Measurements from ENCODE around the gene SPRY4.

SPRY4 gene

GRCh38 chr5:142263346-142263745, 61.5 kb downstream of the SPRY4 start:
- DNase-seq (ENCODE audit: low read depth in 1 of 2, low spot score in 1 of 2), result no peak
- Histone ChIP-seq H3K27me3 (ENCODE audit: insufficient read depth, poor library complexity, severe bottlenecking) (peaks cover 4% of the 10 kb centered on the region), H3K4me3 (replicated peaks; ENCODE audit: insufficient read depth, low read length) (no peak overlapping the region), H3K27ac (replicated peaks) (no peak overlapping the region)
- TF ChIP-seq, protein P1, sequence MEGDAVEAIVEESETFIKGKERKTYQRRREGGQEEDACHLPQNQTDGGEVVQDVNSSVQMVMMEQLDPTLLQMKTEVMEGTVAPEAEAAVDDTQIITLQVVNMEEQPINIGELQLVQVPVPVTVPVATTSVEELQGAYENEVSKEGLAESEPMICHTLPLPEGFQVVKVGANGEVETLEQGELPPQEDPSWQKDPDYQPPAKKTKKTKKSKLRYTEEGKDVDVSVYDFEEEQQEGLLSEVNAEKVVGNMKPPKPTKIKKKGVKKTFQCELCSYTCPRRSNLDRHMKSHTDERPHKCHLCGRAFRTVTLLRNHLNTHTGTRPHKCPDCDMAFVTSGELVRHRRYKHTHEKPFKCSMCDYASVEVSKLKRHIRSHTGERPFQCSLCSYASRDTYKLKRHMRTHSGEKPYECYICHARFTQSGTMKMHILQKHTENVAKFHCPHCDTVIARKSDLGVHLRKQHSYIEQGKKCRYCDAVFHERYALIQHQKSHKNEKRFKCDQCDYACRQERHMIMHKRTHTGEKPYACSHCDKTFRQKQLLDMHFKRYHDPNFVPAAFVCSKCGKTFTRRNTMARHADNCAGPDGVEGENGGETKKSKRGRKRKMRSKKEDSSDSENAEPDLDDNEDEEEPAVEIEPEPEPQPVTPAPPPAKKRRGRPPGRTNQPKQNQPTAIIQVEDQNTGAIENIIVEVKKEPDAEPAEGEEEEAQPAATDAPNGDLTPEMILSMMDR (IDR thresholded peaks at IDR 0.05; ENCODE audit: insufficient read depth, low read length), result no peak
- TF ChIP-seq SPI1 (IDR thresholded peaks at IDR 0.05; ENCODE audit: borderline replicate concordance, low read depth) (no peak), POLR2AphosphoS5 (IDR thresholded peaks at IDR 0.05; ENCODE audit: low read depth) (no peak), REST (IDR thresholded peaks at IDR 0.05; ENCODE audit: insufficient replicate concordance, low read depth) (no peak), GABPA (IDR thresholded peaks at IDR 0.05; ENCODE audit: low read depth) (no peak)

- DNase-seq (ENCODE audit: low read depth in 1 of 2, low spot score in 1 of 2), result no peak
- TF ChIP-seq SPI1 (IDR thresholded peaks at IDR 0.05; ENCODE audit: borderline replicate concordance, low read depth) (no peak), POLR2AphosphoS5 (IDR thresholded peaks at IDR 0.05; ENCODE audit: low read depth) (no peak), GABPA (IDR thresholded peaks at IDR 0.05; ENCODE audit: low read depth) (no peak), REST (IDR thresholded peaks at IDR 0.05; ENCODE audit: insufficient replicate concordance, low read depth) (no peak)
- TF ChIP-seq, protein P1 (IDR thresholded peaks at IDR 0.05; ENCODE audit: insufficient read depth, low read length), result no peak
- Histone ChIP-seq H3K27me3 (ENCODE audit: insufficient read depth, poor library complexity, severe bottlenecking) (peaks cover 4% of the 10 kb centered on the region), H3K27ac (replicated peaks) (no peak overlapping the region), H3K4me3 (replicated peaks; ENCODE audit: insufficient read depth, low read length) (no peak overlapping the region)
Observed at GRCh38 chr5:142262683-142263082, 62.1 kb downstream of the SPRY4 start.
